Endothelial cell (in vitro differentiated cells): ENCODE data around the gene B3GNT7. TPM values are rescaled to one million over a fixed set of nuclear protein-coding genes. Genes with fewer than 3 reads are reported as not detected.

Source experiments
- DNase-seq: peaks from one replicate; pipeline ENCODE4 v3.0.0; 2021; ENCODE audit warnings: low spot score
- H3K27ac Mint-ChIP-seq: one replicate; pipeline ENCODE4 v1.8.0; 2021; ENCODE audit warnings: mixed read lengths, inconsistent platforms; ENCODE audit not compliant: unreplicated experiment
- H3K27me3 Mint-ChIP-seq: one replicate; pipeline ENCODE4 v1.8.0; 2021; ENCODE audit warnings: mild to moderate bottlenecking, moderate library complexity, mixed read lengths, inconsistent platforms; ENCODE audit not compliant: unreplicated experiment
- H3K36me3 Mint-ChIP-seq: one replicate; pipeline ENCODE4 v1.8.0; 2021; ENCODE audit warnings: mild to moderate bottlenecking, low read depth, mixed read lengths, inconsistent platforms; ENCODE audit not compliant: unreplicated experiment
- H3K4me1 Mint-ChIP-seq: one replicate; pipeline ENCODE4 v1.8.0; 2021; ENCODE audit warnings: mild to moderate bottlenecking, mixed read lengths, inconsistent platforms; ENCODE audit not compliant: unreplicated experiment
- H3K4me3 Mint-ChIP-seq: one replicate; pipeline ENCODE4 v1.8.0; 2021; ENCODE audit warnings: mild to moderate bottlenecking, mixed read lengths, inconsistent platforms; ENCODE audit not compliant: unreplicated experiment
- H3K9me3 Mint-ChIP-seq: one replicate; pipeline ENCODE4 v1.8.0; 2021; ENCODE audit warnings: mixed read lengths, inconsistent platforms; ENCODE audit not compliant: unreplicated experiment
- long read RNA-seq: library from polyadenylated mRNA; unstranded; transcript quantifications from one replicate; pipeline ENCODE4 v2.0.0, GENCODE V29; 2020; ENCODE audit not compliant: unreplicated experiment
- total RNA-seq: library from RNA; stranded (reverse); fragmentation: NEBNext Ultra II Directional; extraction: Animal tissue kit (Norgen Biotek cat#: 25700); gene quantifications from one replicate; pipeline ENCODE4 v1.2.1, GENCODE V29; 2021; ENCODE audit not compliant: unreplicated experiment
- TF ChIP-seq, protein P1 (sequence below): fragments of 200-600 bp; sonication (generic); IDR thresholded peaks from one replicate; pipeline ENCODE4 v1.5.0; 2021; ENCODE audit warnings: antibody characterized with exemption; ENCODE audit not compliant: unreplicated experiment

The B3GNT7 gene, protein sequence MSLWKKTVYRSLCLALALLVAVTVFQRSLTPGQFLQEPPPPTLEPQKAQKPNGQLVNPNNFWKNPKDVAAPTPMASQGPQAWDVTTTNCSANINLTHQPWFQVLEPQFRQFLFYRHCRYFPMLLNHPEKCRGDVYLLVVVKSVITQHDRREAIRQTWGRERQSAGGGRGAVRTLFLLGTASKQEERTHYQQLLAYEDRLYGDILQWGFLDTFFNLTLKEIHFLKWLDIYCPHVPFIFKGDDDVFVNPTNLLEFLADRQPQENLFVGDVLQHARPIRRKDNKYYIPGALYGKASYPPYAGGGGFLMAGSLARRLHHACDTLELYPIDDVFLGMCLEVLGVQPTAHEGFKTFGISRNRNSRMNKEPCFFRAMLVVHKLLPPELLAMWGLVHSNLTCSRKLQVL
- total RNA-seq: 5.3 TPM
- long read RNA-seq, partial matches to known transcripts: 0 of 3 reads
- long read RNA-seq, other reads (novel, unspliced or antisense): 3 of 3 reads

GRCh38 chr2:231395188-231396057 lies at the start of gene B3GNT7:
TSS of gene B3GNT7 (plus strand) at chr2:231395710. CDS start at chr2:231395804, 94 bp downstream.
- no peaks in the 10 kb centered on the region for H3K36me3 Mint-ChIP-seq
- no peak within 1 kb of the TSS for H3K27ac Mint-ChIP-seq
- TF ChIP-seq, protein P1, sequence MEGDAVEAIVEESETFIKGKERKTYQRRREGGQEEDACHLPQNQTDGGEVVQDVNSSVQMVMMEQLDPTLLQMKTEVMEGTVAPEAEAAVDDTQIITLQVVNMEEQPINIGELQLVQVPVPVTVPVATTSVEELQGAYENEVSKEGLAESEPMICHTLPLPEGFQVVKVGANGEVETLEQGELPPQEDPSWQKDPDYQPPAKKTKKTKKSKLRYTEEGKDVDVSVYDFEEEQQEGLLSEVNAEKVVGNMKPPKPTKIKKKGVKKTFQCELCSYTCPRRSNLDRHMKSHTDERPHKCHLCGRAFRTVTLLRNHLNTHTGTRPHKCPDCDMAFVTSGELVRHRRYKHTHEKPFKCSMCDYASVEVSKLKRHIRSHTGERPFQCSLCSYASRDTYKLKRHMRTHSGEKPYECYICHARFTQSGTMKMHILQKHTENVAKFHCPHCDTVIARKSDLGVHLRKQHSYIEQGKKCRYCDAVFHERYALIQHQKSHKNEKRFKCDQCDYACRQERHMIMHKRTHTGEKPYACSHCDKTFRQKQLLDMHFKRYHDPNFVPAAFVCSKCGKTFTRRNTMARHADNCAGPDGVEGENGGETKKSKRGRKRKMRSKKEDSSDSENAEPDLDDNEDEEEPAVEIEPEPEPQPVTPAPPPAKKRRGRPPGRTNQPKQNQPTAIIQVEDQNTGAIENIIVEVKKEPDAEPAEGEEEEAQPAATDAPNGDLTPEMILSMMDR: no peak
- H3K9me3 Mint-ChIP-seq: no peaks in the 10 kb centered on the region
- H3K4me1 Mint-ChIP-seq: peaks cover 6% of the 10 kb centered on the region
- H3K27me3 Mint-ChIP-seq: peaks cover 10% of the 10 kb centered on the region
- H3K4me3 Mint-ChIP-seq: peak within 1 kb of the TSS; percentile 83
- no peak for DNase-seq

GRCh38 chr2:231347081-231347480 lies 48.4 kb upstream of the B3GNT7 start:
- Mint-ChIP-seq H3K4me3 (peak overlapping the region; percentile 18), H3K27me3 (peaks cover 3% of the 10 kb centered on the region), H3K27ac (no peak overlapping the region), H3K9me3 (no peaks in the 10 kb centered on the region), H3K36me3 (no peaks in the 10 kb centered on the region), H3K4me1 (peaks cover 7% of the 10 kb centered on the region)
- DNase-seq: no peak
- TF ChIP-seq, protein P1: no peak

- no peaks in the 10 kb centered on the region for H3K9me3 Mint-ChIP-seq
- H3K27me3 Mint-ChIP-seq: no peaks in the 10 kb centered on the region
- peaks cover 3% of the 10 kb centered on the region for H3K36me3 Mint-ChIP-seq
- H3K27ac Mint-ChIP-seq: no peak overlapping the region
- H3K4me1 Mint-ChIP-seq: peaks cover 2% of the 10 kb centered on the region
- TF ChIP-seq, protein P1: no peak
- peak overlapping the region; percentile 18 for H3K4me3 Mint-ChIP-seq
- DNase-seq: no peak
Observed at GRCh38 chr2:231347638-231348037, 47.9 kb upstream of the B3GNT7 start.

GRCh38 chr2:231348173-231348572 lies 47.3 kb upstream of the B3GNT7 start:
- Mint-ChIP-seq H3K27me3 (no peaks in the 10 kb centered on the region), H3K9me3 (no peaks in the 10 kb centered on the region), H3K4me3 (no peak overlapping the region), H3K4me1 (no peaks in the 10 kb centered on the region), H3K27ac (no peak overlapping the region), H3K36me3 (peaks cover 4% of the 10 kb centered on the region)
- TF ChIP-seq, protein P1: no peak
- DNase-seq: no peak
